ENCODE results near the gene SF3B3. TPM values are rescaled to one million over a fixed set of nuclear protein-coding genes. Genes with fewer than 3 reads are reported as not detected.

The SF3B3 gene
- total RNA-seq, 2 donors from 2014 or later = 140 to 144 TPM

DNA sequence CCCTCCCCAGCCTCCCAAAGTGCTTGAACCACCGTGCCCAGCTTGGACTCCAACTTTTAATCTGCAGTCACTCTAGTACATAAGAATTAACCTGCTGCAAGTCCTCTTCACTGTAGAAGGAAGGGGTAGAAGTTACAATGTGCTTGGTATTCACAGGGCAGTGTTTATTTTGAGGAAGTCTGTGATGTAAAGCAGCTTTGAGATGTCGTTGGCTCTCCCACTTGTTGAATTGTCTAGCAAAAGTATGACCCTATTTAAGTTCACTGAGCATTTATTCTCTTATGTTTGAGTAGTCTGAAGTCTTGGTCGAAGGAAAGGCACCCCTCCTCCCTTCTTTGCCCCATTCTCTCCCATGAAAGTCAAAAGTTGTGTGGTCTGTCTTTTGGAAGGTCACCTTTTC is 28.2 kb downstream of the SF3B3 start:
- intact Hi-C loops (cut with DNase I) = no loop called here
- no peak for DNase-seq (ENCODE audit: low spot score)

DNA sequence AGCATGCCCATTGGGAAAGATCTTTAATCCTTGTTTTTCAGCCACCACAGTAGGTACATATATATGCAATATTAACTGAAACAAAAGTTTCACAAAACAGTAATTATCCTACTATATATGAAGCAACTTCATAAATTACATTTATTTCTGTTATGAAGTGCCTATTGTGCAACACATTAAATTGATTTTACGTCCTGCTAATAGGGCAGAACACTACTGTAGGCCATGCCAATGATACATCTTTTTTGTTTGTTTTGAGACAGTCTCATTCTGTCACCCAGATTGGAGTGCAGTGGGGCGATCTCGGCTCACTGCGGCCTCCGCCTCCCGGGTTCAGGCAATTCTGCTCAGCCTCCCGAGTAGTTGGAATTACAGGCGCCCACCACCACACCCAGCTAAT is 29.1 kb downstream of the SF3B3 start:
- DNase-seq (ENCODE audit: low spot score) = no peak

GRCh38 chr16:70553645-70554044 is 30.0 kb downstream of the SF3B3 start:
- intact Hi-C loops (cut with DNase I) = no loop called here
- DNase-seq (ENCODE audit: low spot score) = no peak

More for the DNA sequence above, 29.1 kb downstream of the SF3B3 start:
- intact Hi-C loops (cut with DNase I) = no loop called here

DNA sequence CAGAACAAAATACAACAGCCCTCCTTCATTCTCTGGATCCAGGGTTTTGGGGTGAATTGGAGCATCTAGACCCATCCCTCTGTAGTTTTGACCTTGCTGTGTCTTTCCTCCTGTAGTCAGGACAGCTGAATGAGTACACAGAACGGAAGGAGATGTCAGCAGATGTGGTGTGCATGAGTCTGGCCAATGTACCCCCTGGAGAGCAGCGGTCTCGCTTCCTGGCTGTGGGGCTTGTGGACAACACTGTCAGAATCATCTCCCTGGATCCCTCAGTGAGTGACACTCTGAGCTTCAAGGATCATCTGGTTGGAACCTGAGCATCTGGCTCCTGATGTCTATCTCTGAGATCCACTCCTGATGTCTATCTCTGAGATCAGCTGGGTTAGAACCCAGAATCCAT is 32.4 kb downstream of the SF3B3 start:
- intact Hi-C loops (cut with DNase I) = no loop called here

DNA sequence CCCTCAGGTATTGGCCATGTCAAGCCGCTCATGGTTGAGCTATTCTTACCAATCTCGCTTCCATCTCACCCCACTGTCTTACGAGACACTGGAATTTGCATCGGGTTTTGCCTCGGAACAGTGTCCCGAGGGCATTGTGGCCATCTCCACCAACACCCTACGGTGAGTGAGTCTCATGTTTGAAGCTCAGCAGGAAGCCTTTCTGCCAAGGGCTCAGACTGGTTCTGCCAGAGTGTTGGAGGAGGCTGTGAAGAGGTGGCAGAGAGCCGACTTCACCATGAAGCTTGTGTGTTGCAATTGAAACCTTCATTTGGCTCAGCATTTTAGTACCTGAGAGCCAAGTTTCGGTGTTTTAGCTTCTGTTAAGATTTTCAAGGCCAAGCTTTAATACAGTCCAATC is 38.0 kb downstream of the SF3B3 start:
- DNase-seq (ENCODE audit: low spot score) = no peak
- intact Hi-C loops (cut with DNase I) = no loop called here

More for the DNA sequence above, 32.4 kb downstream of the SF3B3 start:
- no peak for DNase-seq (ENCODE audit: low spot score)

- intact Hi-C loops (cut with DNase I) = no loop called here
- DNase-seq (ENCODE audit: low spot score) = no peak
Measured at GRCh38 chr16:70563636-70564035, 40.0 kb downstream of the SF3B3 start.

- intact Hi-C loops (cut with DNase I) = no loop called here
- DNase-seq (ENCODE audit: low spot score) = no peak
Measured at GRCh38 chr16:70565053-70565452, 41.4 kb downstream of the SF3B3 start.

DNA sequence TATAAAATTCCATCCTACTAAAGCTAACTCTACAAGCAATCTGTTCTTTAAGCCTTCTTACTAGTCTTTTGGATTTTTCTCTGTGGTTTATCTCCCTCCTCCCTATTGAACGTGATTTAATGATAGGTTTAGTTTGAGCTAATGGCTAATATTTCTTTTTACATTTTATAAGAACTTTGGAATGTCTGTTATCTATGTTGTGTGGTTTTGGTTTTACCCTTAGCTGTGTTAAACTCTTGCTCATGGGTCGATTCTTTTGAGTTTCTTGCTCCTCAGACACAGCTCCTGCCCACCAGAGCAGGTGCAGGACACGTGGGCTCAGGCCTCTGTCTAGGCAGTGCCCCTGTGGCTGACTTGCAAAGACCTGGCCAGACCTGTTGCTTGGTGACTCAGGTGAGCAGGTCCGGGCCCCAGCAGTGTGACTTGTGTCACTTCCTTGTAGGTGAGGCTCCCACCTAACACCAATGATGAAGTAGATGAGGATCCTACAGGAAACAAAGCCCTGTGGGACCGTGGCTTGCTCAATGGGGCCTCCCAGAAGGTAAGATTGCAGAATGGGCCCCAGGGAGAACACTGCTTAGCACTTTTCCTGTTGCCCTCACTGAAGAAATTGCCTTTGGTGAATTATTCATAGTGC is 45.1 kb downstream of the SF3B3 start:
- intact Hi-C loops (cut with DNase I) = no loop called here

GRCh38 chr16:70569752-70570151 is 46.1 kb downstream of the SF3B3 start:
- intact Hi-C loops (cut with DNase I) = loop anchor here (10.0 kb wide), 2 partner anchors 75 to 85 kb away; partner anchors contain the start of gene IL34 (in 1 of the 2)
- no peak for DNase-seq (ENCODE audit: low spot score)

More for the DNA sequence above, 45.1 kb downstream of the SF3B3 start:
- no peak for DNase-seq (ENCODE audit: low spot score)

DNA sequence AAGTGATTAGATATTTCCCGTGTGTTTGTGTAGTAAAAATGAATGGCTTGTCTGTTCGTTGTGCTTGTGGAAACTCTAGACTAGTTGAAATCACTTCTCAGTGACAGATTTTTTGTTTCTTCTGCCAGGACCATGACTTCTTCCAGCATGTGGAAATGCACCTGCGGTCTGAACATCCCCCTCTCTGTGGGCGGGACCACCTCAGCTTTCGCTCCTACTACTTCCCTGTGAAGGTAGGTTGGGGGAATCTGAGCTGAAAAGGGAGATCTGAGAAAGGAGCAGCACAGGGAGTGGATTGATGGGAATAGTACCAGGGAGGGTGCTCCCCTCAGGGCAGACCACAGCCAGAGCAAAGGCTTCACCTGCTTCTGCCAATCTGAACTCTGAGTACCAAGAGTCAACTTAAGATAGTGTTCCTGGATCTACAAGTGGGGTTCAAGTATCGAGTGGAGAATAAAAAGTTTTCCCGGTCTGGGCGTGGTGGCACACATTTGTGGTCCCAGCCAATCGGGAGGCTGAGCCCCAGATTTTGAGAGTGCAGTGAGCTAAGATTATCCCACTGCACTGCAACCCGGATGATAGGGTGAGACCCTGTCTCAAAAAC is 47.5 kb downstream of the SF3B3 start:
- intact Hi-C loops (cut with DNase I) = loop anchor here (10.0 kb wide), 2 partner anchors 74 to 84 kb away; partner anchors contain the start of gene IL34 (in 1 of the 2)
- no peak for DNase-seq (ENCODE audit: low spot score)

GRCh38 chr16:70571623-70572022 is 48.0 kb downstream of the SF3B3 start:
- intact Hi-C loops (cut with DNase I) = loop anchor here (10.0 kb wide), 2 partner anchors 73 to 83 kb away; partner anchors contain the start of gene IL34 (in 1 of the 2)
- DNase-seq (ENCODE audit: low spot score) = no peak

- DNase-seq (ENCODE audit: low spot score) = no peak
- intact Hi-C loops (cut with DNase I) = loop anchor here (10.0 kb wide), 2 partner anchors 73 to 83 kb away; partner anchors contain the start of gene IL34 (in 1 of the 2)
Measured at GRCh38 chr16:70572050-70572925, 48.7 kb downstream of the SF3B3 start.

DNA sequence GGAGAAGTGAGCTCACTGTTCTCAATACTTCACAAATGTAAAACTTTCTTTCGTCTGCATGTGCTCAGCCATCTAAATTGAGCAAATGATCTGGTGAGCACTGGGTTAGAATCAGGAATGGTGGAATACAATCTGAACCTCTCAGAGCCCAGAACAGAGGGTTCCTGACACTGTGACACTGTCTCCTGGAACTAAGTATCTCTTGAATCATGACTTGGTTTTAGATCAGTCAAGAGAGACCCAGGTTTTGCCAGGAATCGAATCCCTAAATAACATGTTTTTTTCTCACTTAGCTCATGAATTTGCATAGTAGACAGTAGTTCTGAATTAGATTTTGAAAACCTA is 49.3 kb downstream of the SF3B3 start:
- intact Hi-C loops (cut with DNase I) = loop anchor here (10.0 kb wide), 2 partner anchors 72 to 82 kb away; partner anchors contain the start of gene IL34 (in 1 of the 2)
- no peak for DNase-seq (ENCODE audit: low spot score)

GRCh38 chr16:70573451-70574121 is 50.0 kb downstream of the SF3B3 start:
- intact Hi-C loops (cut with DNase I) = loop anchor here (1.0 to 10.0 kb wide), 3 partner anchors 19 to 81 kb away; partner anchors contain the start of gene IL34 (in 1 of the 2)
- DNase-seq (ENCODE audit: low spot score) = no peak

- peak; percentile 5 for DNase-seq (ENCODE audit: low spot score)
- intact Hi-C loops (cut with DNase I) = loop anchor here (1.0 to 10.0 kb wide), 3 partner anchors 18 to 80 kb away; partner anchors contain the start of gene IL34 (in 1 of the 2)
Measured at GRCh38 chr16:70574595-70575271, 51.1 kb downstream of the SF3B3 start.

GRCh38 chr16:70575376-70575775 is 51.8 kb downstream of the SF3B3 start:
- intact Hi-C loops (cut with DNase I) = loop anchor here (10.0 kb wide), 2 partner anchors 69 to 79 kb away; partner anchors contain the start of gene IL34 (in 1 of the 2)

DNA sequence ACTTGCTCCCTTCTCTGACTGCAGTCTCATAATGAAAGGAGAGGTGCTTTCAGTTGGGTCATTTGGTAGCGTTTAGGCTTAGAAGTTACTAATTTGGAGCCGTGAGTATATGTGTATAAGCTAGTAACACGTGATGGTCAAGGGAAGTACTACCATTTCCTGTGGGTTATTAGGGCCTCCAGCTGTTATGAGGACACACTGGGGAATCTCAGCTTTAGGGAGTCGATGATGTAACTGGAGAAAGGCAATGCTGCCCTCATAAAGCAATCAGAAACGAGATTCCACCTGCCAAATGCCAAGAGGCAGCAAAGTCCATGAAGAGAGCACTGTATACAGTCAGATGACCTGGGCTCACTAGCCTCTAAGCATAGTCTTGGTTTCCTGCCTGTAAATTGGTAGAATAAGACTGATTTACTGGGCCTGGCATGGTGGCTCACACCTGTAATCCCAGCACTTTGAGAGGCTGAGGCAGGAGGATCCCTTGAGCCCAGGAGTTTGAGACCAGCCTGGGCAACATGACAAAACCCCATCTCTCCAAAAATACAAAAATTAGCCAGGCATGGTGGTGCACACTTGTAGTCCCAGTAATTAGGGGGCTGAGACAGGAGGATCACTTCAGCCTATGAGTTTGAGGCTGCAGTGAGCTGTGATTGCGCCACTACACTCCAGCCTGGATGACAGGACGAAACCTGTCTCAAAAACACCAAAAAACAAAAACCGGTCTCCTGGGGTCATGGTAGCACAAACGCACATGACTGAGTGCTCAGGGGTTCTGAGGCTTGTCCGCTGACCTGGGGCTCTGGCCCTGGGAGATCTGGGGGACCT is 53.0 kb downstream of the SF3B3 start:
- intact Hi-C loops (cut with DNase I) = loop anchor here (10.0 kb wide), 2 partner anchors 68 to 78 kb away; partner anchors contain the start of gene IL34 (in 1 of the 2)
- DNase-seq (ENCODE audit: low spot score) = peak; percentile 35

More at GRCh38 chr16:70575376-70575775, 51.8 kb downstream of the SF3B3 start:
- no peak for DNase-seq (ENCODE audit: low spot score)
